Measurements from ENCODE around the gene GPR157.
"Not testable (repeated sequence)": the region's sequence is repeated elsewhere in the genome, so short reads cannot be mapped to it uniquely, and the experiment has no call there.

GPR157 gene

GRCh38 chr1:9155405-9155804 is 26.5 kb upstream of the GPR157 start:
- CTCF ChIA-PET; DNase-seq; H3K27ac ChIP-seq (ENCODE audit: insufficient read depth in 1 of 2, low read depth in 1 of 2, low read length in 2 of 2, poor library complexity in 1 of 2, severe bottlenecking in 2 of 2); H3K27me3 ChIP-seq (replicated peaks in 2 of 5; ENCODE audit: control insufficient read depth in 4 of 5, insufficient read depth in 5 of 5, low read length in 4 of 5); POLR2A ChIA-PET; H3K4me3 ChIP-seq (ENCODE audit: control insufficient read depth in 1 of 7, extremely low read depth in 1 of 7, insufficient read depth in 4 of 7, low read depth in 2 of 7, low read length in 6 of 7); H3K4me1 ChIP-seq (ENCODE audit: control extremely low read depth in 1 of 4, control insufficient read depth in 4 of 4, insufficient read depth in 4 of 4, low read length in 3 of 4); H3K36me3 ChIP-seq (ENCODE audit: control insufficient read depth in 4 of 4, insufficient read depth in 4 of 4, low read length in 3 of 4); H3K9me3 ChIP-seq (ENCODE audit: control extremely low read depth in 1 of 5, control insufficient read depth in 4 of 5, insufficient read depth in 2 of 5, low read depth in 1 of 5, low read length in 4 of 5): not testable (repeated sequence)

GRCh38 chr1:9153152-9153551 is 24.2 kb upstream of the GPR157 start:
- DNase-seq, result no peak
- CTCF ChIA-PET, result no interaction called here
- Histone ChIP-seq H3K27ac (ENCODE audit: insufficient read depth in 1 of 2, low read depth in 1 of 2, low read length in 2 of 2, poor library complexity in 1 of 2, severe bottlenecking in 2 of 2) (no peak overlapping the region), H3K27me3 (replicated peaks in 2 of 5; ENCODE audit: control insufficient read depth in 4 of 5, insufficient read depth in 5 of 5, low read length in 4 of 5) (no peaks in the 10 kb centered on the region), H3K36me3 (ENCODE audit: control insufficient read depth in 4 of 4, insufficient read depth in 4 of 4, low read length in 3 of 4) (no peaks in the 10 kb centered on the region), H3K9me3 (ENCODE audit: control extremely low read depth in 1 of 5, control insufficient read depth in 4 of 5, insufficient read depth in 2 of 5, low read depth in 1 of 5, low read length in 4 of 5) (no peaks in the 10 kb centered on the region), H3K4me3 (ENCODE audit: control insufficient read depth in 1 of 7, extremely low read depth in 1 of 7, insufficient read depth in 4 of 7, low read depth in 2 of 7, low read length in 6 of 7) (no peak overlapping the region), H3K4me1 (ENCODE audit: control extremely low read depth in 1 of 4, control insufficient read depth in 4 of 4, insufficient read depth in 4 of 4, low read length in 3 of 4) (no peaks in the 10 kb centered on the region)
- 100% methylated on average over 2 of the region's 4 CpGs for whole genome bisulfite sequencing (ENCODE audit: insufficient coverage)
- POLR2A ChIA-PET, result no interaction called here

- CTCF ChIA-PET, result no interaction called here
- DNase-seq, result no peak
- 99% methylated on average over 9 of the region's 10 CpGs for WGBS (ENCODE audit: insufficient coverage)
These were observed 23.6 kb upstream of the GPR157 start for GRCh38 chr1:9152535-9152934.

GRCh38 chr1:9151328-9151860 is 22.5 kb upstream of the GPR157 start:
- 97% methylated on average over 12 of the region's 16 CpGs for WGBS (ENCODE audit: insufficient coverage)
- DNase-seq, result no peak
- Histone ChIP-seq H3K4me3 (ENCODE audit: control insufficient read depth in 1 of 7, extremely low read depth in 1 of 7, insufficient read depth in 4 of 7, low read depth in 2 of 7, low read length in 6 of 7) (no peak overlapping the region), H3K9me3 (ENCODE audit: control extremely low read depth in 1 of 5, control insufficient read depth in 4 of 5, insufficient read depth in 2 of 5, low read depth in 1 of 5, low read length in 4 of 5) (no peaks in the 10 kb centered on the region), H3K27me3 (replicated peaks in 2 of 5; ENCODE audit: control insufficient read depth in 4 of 5, insufficient read depth in 5 of 5, low read length in 4 of 5) (no peaks in the 10 kb centered on the region), H3K36me3 (ENCODE audit: control insufficient read depth in 4 of 4, insufficient read depth in 4 of 4, low read length in 3 of 4) (no peaks in the 10 kb centered on the region), H3K27ac (ENCODE audit: insufficient read depth in 1 of 2, low read depth in 1 of 2, low read length in 2 of 2, poor library complexity in 1 of 2, severe bottlenecking in 2 of 2) (no peak overlapping the region), H3K4me1 (ENCODE audit: control extremely low read depth in 1 of 4, control insufficient read depth in 4 of 4, insufficient read depth in 4 of 4, low read length in 3 of 4) (no peaks in the 10 kb centered on the region)
- ChIA-PET POLR2A (no interaction called here), CTCF (interaction anchor here (1.5 kb wide), 1 partner anchor 9 kb away, joined by 7 read pairs; no protein-coding TSS in a partner anchor)

More at GRCh38 chr1:9152535-9152934, 23.6 kb upstream of the GPR157 start:
- H3K27me3 ChIP-seq (replicated peaks in 2 of 5; ENCODE audit: control insufficient read depth in 4 of 5, insufficient read depth in 5 of 5, low read length in 4 of 5), result no peaks in the 10 kb centered on the region
- H3K9me3 ChIP-seq (ENCODE audit: control extremely low read depth in 1 of 5, control insufficient read depth in 4 of 5, insufficient read depth in 2 of 5, low read depth in 1 of 5, low read length in 4 of 5), result no peaks in the 10 kb centered on the region
- POLR2A ChIA-PET, result no interaction called here
- H3K4me3 ChIP-seq (ENCODE audit: control insufficient read depth in 1 of 7, extremely low read depth in 1 of 7, insufficient read depth in 4 of 7, low read depth in 2 of 7, low read length in 6 of 7), result no peak overlapping the region
- H3K36me3 ChIP-seq (ENCODE audit: control insufficient read depth in 4 of 4, insufficient read depth in 4 of 4, low read length in 3 of 4), result no peaks in the 10 kb centered on the region
- no peaks in the 10 kb centered on the region for H3K4me1 ChIP-seq (ENCODE audit: control extremely low read depth in 1 of 4, control insufficient read depth in 4 of 4, insufficient read depth in 4 of 4, low read length in 3 of 4)
- H3K27ac ChIP-seq (ENCODE audit: insufficient read depth in 1 of 2, low read depth in 1 of 2, low read length in 2 of 2, poor library complexity in 1 of 2, severe bottlenecking in 2 of 2), result no peak overlapping the region

- ChIA-PET POLR2A (no interaction called here), CTCF (interaction anchor here (1.5 kb wide), 2 partner anchors 9 to 30 kb away, joined by 4 to 7 read pairs; no protein-coding TSS in a partner anchor)
- WGBS (ENCODE audit: insufficient coverage), result 96% methylated on average over 11 of the region's 16 CpGs
- no peaks in the 10 kb centered on the region for H3K4me1 ChIP-seq (ENCODE audit: control extremely low read depth in 1 of 4, control insufficient read depth in 4 of 4, insufficient read depth in 4 of 4, low read length in 3 of 4)
- no peak overlapping the region for H3K27ac ChIP-seq (ENCODE audit: insufficient read depth in 1 of 2, low read depth in 1 of 2, low read length in 2 of 2, poor library complexity in 1 of 2, severe bottlenecking in 2 of 2)
- DNase-seq, result no peak
- H3K9me3 ChIP-seq (ENCODE audit: control extremely low read depth in 1 of 5, control insufficient read depth in 4 of 5, insufficient read depth in 2 of 5, low read depth in 1 of 5, low read length in 4 of 5), result no peaks in the 10 kb centered on the region
- no peak overlapping the region for H3K4me3 ChIP-seq (ENCODE audit: control insufficient read depth in 1 of 7, extremely low read depth in 1 of 7, insufficient read depth in 4 of 7, low read depth in 2 of 7, low read length in 6 of 7)
- no peaks in the 10 kb centered on the region for H3K36me3 ChIP-seq (ENCODE audit: control insufficient read depth in 4 of 4, insufficient read depth in 4 of 4, low read length in 3 of 4)
- no peaks in the 10 kb centered on the region for H3K27me3 ChIP-seq (replicated peaks in 2 of 5; ENCODE audit: control insufficient read depth in 4 of 5, insufficient read depth in 5 of 5, low read length in 4 of 5)
These were observed 21.9 kb upstream of the GPR157 start for GRCh38 chr1:9150582-9151327.

- H3K27ac ChIP-seq (ENCODE audit: insufficient read depth in 1 of 2, low read depth in 1 of 2, low read length in 2 of 2, poor library complexity in 1 of 2, severe bottlenecking in 2 of 2), result no peak overlapping the region
- H3K4me3 ChIP-seq (ENCODE audit: control insufficient read depth in 1 of 7, extremely low read depth in 1 of 7, insufficient read depth in 4 of 7, low read depth in 2 of 7, low read length in 6 of 7), result no peak overlapping the region
- no peak for DNase-seq
- ChIA-PET POLR2A (no interaction called here), CTCF (interaction anchor here (1.1 to 1.5 kb wide), 3 partner anchors 8 to 30 kb away, joined by 3 to 7 read pairs (median 4); no protein-coding TSS in a partner anchor)
- H3K9me3 ChIP-seq (ENCODE audit: control extremely low read depth in 1 of 5, control insufficient read depth in 4 of 5, insufficient read depth in 2 of 5, low read depth in 1 of 5, low read length in 4 of 5), result no peaks in the 10 kb centered on the region
- no peaks in the 10 kb centered on the region for H3K27me3 ChIP-seq (replicated peaks in 2 of 5; ENCODE audit: control insufficient read depth in 4 of 5, insufficient read depth in 5 of 5, low read length in 4 of 5)
- H3K4me1 ChIP-seq (ENCODE audit: control extremely low read depth in 1 of 4, control insufficient read depth in 4 of 4, insufficient read depth in 4 of 4, low read length in 3 of 4), result no peaks in the 10 kb centered on the region
- WGBS (ENCODE audit: insufficient coverage), result 90% methylated on average over 13 of the region's 17 CpGs
- no peaks in the 10 kb centered on the region for H3K36me3 ChIP-seq (ENCODE audit: control insufficient read depth in 4 of 4, insufficient read depth in 4 of 4, low read length in 3 of 4)
These were observed 21.1 kb upstream of the GPR157 start for GRCh38 chr1:9149837-9150581.

- 100% methylated on average over 1 of the region's 3 CpGs for WGBS (ENCODE audit: insufficient coverage)
- Histone ChIP-seq H3K36me3 (ENCODE audit: control insufficient read depth in 4 of 4, insufficient read depth in 4 of 4, low read length in 3 of 4) (no peaks in the 10 kb centered on the region), H3K4me1 (ENCODE audit: control extremely low read depth in 1 of 4, control insufficient read depth in 4 of 4, insufficient read depth in 4 of 4, low read length in 3 of 4) (no peaks in the 10 kb centered on the region), H3K27me3 (replicated peaks in 2 of 5; ENCODE audit: control insufficient read depth in 4 of 5, insufficient read depth in 5 of 5, low read length in 4 of 5) (no peaks in the 10 kb centered on the region), H3K9me3 (ENCODE audit: control extremely low read depth in 1 of 5, control insufficient read depth in 4 of 5, insufficient read depth in 2 of 5, low read depth in 1 of 5, low read length in 4 of 5) (no peaks in the 10 kb centered on the region), H3K27ac (ENCODE audit: insufficient read depth in 1 of 2, low read depth in 1 of 2, low read length in 2 of 2, poor library complexity in 1 of 2, severe bottlenecking in 2 of 2) (no peak overlapping the region), H3K4me3 (ENCODE audit: control insufficient read depth in 1 of 7, extremely low read depth in 1 of 7, insufficient read depth in 4 of 7, low read depth in 2 of 7, low read length in 6 of 7) (no peak overlapping the region)
- ChIA-PET CTCF (interaction anchor here (0.6 to 1.1 kb wide), 3 partner anchors 9 to 17 kb away, joined by 3 read pairs; no protein-coding TSS in a partner anchor), POLR2A (no interaction called here)
- no peak for DNase-seq
These were observed 20.2 kb upstream of the GPR157 start for GRCh38 chr1:9149151-9149550.

Measured in common myeloid progenitor, CD34-positive (primary cell).